GM19328 (cell line): Measurements from ENCODE around the gene LYPD6B.

Experiments used
- ATAC-seq: cut with Tn5 transposase; IDR thresholded peaks from one replicate; pipeline ENCODE4 v1.9.1; 2021; ENCODE audit warnings: mild to moderate bottlenecking, moderate library complexity; ENCODE audit not compliant: unreplicated experiment

LYPD6B gene

DNA sequence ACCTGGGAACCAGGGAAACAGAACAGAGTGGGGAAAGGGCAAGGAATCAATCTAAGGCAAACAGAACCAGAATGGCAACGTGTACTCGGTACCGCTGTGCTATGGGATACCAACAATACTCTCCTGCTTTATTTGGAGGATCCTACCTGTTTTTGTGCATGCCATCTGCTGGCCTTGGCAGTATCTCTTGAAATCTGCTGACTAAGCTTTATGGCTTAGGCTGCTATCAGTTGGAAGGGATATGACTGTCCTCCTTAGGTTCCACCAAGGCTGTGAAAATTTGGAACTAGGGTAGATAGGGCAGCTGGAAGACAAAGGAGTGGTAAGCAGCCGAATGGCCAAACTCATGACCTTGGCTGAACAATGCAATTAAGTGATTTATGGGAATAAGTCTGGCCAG, 220.6 kb downstream of the LYPD6B start:
- ATAC-seq = no peak

DNA sequence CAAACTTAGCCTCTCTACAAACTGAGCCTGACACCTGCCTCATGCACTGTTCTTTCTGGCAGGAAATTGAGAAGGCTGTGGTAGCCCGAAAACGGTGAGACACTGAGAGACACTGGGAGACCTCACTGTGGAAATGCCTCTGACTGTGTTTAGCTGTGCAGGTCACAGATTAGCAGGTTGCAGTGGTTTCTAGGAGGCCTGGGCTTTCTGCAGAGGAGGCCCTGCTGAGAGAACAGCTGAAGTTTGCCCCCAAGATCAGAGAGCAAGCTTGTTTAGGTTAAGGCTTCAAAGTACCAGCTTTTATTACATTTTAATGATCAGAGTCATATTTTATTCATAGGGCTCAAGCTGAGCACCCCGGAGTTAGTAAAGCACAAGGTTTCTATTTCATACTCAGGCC, 223.2 kb downstream of the LYPD6B start:
- no peak for ATAC-seq
